GM19043 (cell line): ENCODE measurements around the gene KIF16B.

Experiments
- ATAC-seq: cut with Tn5 transposase; IDR thresholded peaks from one replicate; pipeline ENCODE4 v1.9.1; 2021; ENCODE audit warnings: low read depth; ENCODE audit not compliant: unreplicated experiment

KIF16B gene

GRCh38 chr20:16405254-16405653, 168.0 kb downstream of the KIF16B start:
- ATAC-seq, result no peak

- ATAC-seq, result no peak
Observed at GRCh38 chr20:16404640-16405039, 168.6 kb downstream of the KIF16B start.

- ATAC-seq, result no peak
Observed at GRCh38 chr20:16404171-16404570, 169.1 kb downstream of the KIF16B start.

GRCh38 chr20:16400234-16400633, 173.0 kb downstream of the KIF16B start:
- ATAC-seq, result no peak

GRCh38 chr20:16399801-16400200, 173.4 kb downstream of the KIF16B start:
- ATAC-seq, result no peak

GRCh38 chr20:16397086-16397485, 176.2 kb downstream of the KIF16B start:
- no peak for ATAC-seq

- no peak for ATAC-seq
Observed at GRCh38 chr20:16395366-16395765, 177.9 kb downstream of the KIF16B start.

- no peak for ATAC-seq
Observed at GRCh38 chr20:16394784-16395183, 178.5 kb downstream of the KIF16B start.

- no peak for ATAC-seq
Observed at GRCh38 chr20:16393836-16394235, 179.4 kb downstream of the KIF16B start.

- no peak for ATAC-seq
Observed at GRCh38 chr20:16393297-16393696, 180.0 kb downstream of the KIF16B start.

- peak; percentile 96 for ATAC-seq
Observed at GRCh38 chr20:16392346-16392745, 180.9 kb downstream of the KIF16B start.

- no peak for ATAC-seq
Observed at GRCh38 chr20:16390991-16391390, 182.3 kb downstream of the KIF16B start.

- ATAC-seq, result peak; percentile 46
Observed at GRCh38 chr20:16388731-16389130, 184.5 kb downstream of the KIF16B start.

- ATAC-seq, result no peak
Observed at GRCh38 chr20:16387666-16388065, 185.6 kb downstream of the KIF16B start.

- ATAC-seq, result no peak
Observed at GRCh38 chr20:16385891-16386290, 187.4 kb downstream of the KIF16B start.

- ATAC-seq, result no peak
Observed at GRCh38 chr20:16385462-16385861, 187.8 kb downstream of the KIF16B start.

GRCh38 chr20:16381444-16381843, 191.8 kb downstream of the KIF16B start:
- ATAC-seq, result no peak

GRCh38 chr20:16378712-16379370, 194.4 kb downstream of the KIF16B start:
- ATAC-seq, result no peak

GRCh38 chr20:16378122-16378521, 195.1 kb downstream of the KIF16B start:
- ATAC-seq, result no peak

GRCh38 chr20:16369441-16369840, 203.8 kb downstream of the KIF16B start:
- ATAC-seq, result no peak

- ATAC-seq, result no peak
Observed at GRCh38 chr20:16368645-16369292, 204.5 kb downstream of the KIF16B start.

GRCh38 chr20:16367948-16368560, 205.2 kb downstream of the KIF16B start:
- no peak for ATAC-seq
